H9 (cell line): ENCODE data around the gene SDR42E1. TPM values are rescaled to one million over a fixed set of nuclear protein-coding genes. Genes with fewer than 3 reads are reported as not detected.

Experiments
- DNase-seq: peaks from one replicate; pipeline ENCODE4 v3.0.0-alpha.2; 2017
- H2AFZ ChIP-seq: one replicate; pipeline ENCODE4 v1.6.1; 2013; ENCODE audit warnings: mild to moderate bottlenecking, low read length, control low read depth, moderate library complexity
- H2AK5ac ChIP-seq: 2 replicates; pipeline ENCODE4 v1.6.1; 2013; ENCODE audit warnings: low read length, control low read depth, mixed read lengths; ENCODE audit not compliant: insufficient read length
- H2BK120ac ChIP-seq: one replicate; pipeline ENCODE4 v1.6.1; 2013; ENCODE audit warnings: low read depth, mild to moderate bottlenecking, low read length, control low read depth, inconsistent platforms; ENCODE audit not compliant: poor library complexity, severe bottlenecking
- H2BK12ac ChIP-seq: 2 replicates; pipeline ENCODE4 v1.6.1; 2013; ENCODE audit warnings: low read length, control low read depth, mixed read lengths, low read depth; ENCODE audit not compliant: insufficient read length
- H2BK15ac ChIP-seq: 2 replicates; pipeline ENCODE4 v1.6.1; 2013; ENCODE audit warnings: low read depth, low read length, control low read depth
- H2BK20ac ChIP-seq: one replicate; pipeline ENCODE4 v1.6.1; 2013; ENCODE audit warnings: low read depth, mild to moderate bottlenecking, low read length, control low read depth, inconsistent platforms; ENCODE audit not compliant: poor library complexity, severe bottlenecking
- H2BK5ac ChIP-seq: 2 replicates; pipeline ENCODE4 v1.6.1; 2013; ENCODE audit warnings: low read length, control low read depth, mixed read lengths; ENCODE audit not compliant: insufficient read length
- H3K14ac ChIP-seq: 2 replicates; pipeline ENCODE4 v1.6.1; 2013; ENCODE audit warnings: low read length, control low read depth; ENCODE audit not compliant: insufficient read depth
- H3K18ac ChIP-seq: 2 replicates; pipeline ENCODE4 v1.6.1; 2013; ENCODE audit warnings: low read depth, mild to moderate bottlenecking, mixed read lengths, low read length, control low read depth; ENCODE audit not compliant: insufficient read length
- H3K23ac ChIP-seq: 2 replicates; pipeline ENCODE4 v1.6.1; 2013; ENCODE audit warnings: low read length, control low read depth, mixed read lengths, low read depth; ENCODE audit not compliant: insufficient read length
- H3K23me2 ChIP-seq: 2 replicates; pipeline ENCODE4 v1.6.1; 2013; ENCODE audit warnings: low read depth, mild to moderate bottlenecking, mixed read lengths, low read length, control low read depth; ENCODE audit not compliant: insufficient read length, poor library complexity, severe bottlenecking
- H3K27ac ChIP-seq: 2 replicates; pipeline ENCODE4 v1.5.1; 2013; ENCODE audit warnings: low read length, control low read depth, mixed read lengths, low read depth; ENCODE audit not compliant: insufficient read length
- H3K27me3 ChIP-seq: 2 replicates; pipeline ENCODE4 v1.6.1; 2013; ENCODE audit warnings: low read length, control low read depth, inconsistent platforms; ENCODE audit not compliant: insufficient read depth
- H3K4ac ChIP-seq: 2 replicates; pipeline ENCODE4 v1.6.1; 2013; ENCODE audit warnings: low read depth, mild to moderate bottlenecking, control low read depth, inconsistent platforms, low read length, moderate library complexity
- H3K4me1 ChIP-seq: 2 replicates; pipeline ENCODE4 v1.6.1; 2013; ENCODE audit warnings: low read length, control low read depth, inconsistent platforms; ENCODE audit not compliant: insufficient read depth
- H3K4me2 ChIP-seq: 2 replicates; pipeline ENCODE4 v1.6.1; 2013; ENCODE audit warnings: low read length, control low read depth, mixed read lengths; ENCODE audit not compliant: insufficient read length, insufficient read depth
- H3K56ac ChIP-seq: 2 replicates; pipeline ENCODE4 v1.6.1; 2013; ENCODE audit warnings: low read depth, mild to moderate bottlenecking, mixed read lengths, low read length, control low read depth; ENCODE audit not compliant: insufficient read length
- H3K79me1 ChIP-seq: 2 replicates; pipeline ENCODE4 v1.6.1; 2013; ENCODE audit warnings: low read depth, mild to moderate bottlenecking, moderate library complexity, low read length, control low read depth, inconsistent platforms; ENCODE audit not compliant: insufficient read depth, poor library complexity, severe bottlenecking
- H3K79me2 ChIP-seq: 2 replicates; pipeline ENCODE4 v1.6.1; 2013; ENCODE audit warnings: low read length, control low read depth, inconsistent platforms; ENCODE audit not compliant: insufficient read depth
- H3K9ac ChIP-seq: 2 replicates; pipeline ENCODE4 v1.6.1; 2013; ENCODE audit warnings: low read length, control low read depth, mixed read lengths; ENCODE audit not compliant: insufficient read length; ENCODE audit errors: extremely low read depth
- H3K9me3 ChIP-seq: one replicate; pipeline ENCODE4 v1.6.1; 2013; ENCODE audit warnings: low read depth, low read length, inconsistent platforms; ENCODE audit not compliant: control insufficient read depth
- H3T11ph ChIP-seq: one replicate; pipeline ENCODE4 v1.6.1; 2013; ENCODE audit warnings: mild to moderate bottlenecking, low read length, control low read depth, inconsistent platforms
- H4K20me1 ChIP-seq: one replicate; pipeline ENCODE4 v1.6.1; 2013; ENCODE audit not compliant: control insufficient read depth, insufficient read length, insufficient read depth
- H4K5ac ChIP-seq: 2 replicates; pipeline ENCODE4 v1.6.1; 2013; ENCODE audit warnings: low read depth, mild to moderate bottlenecking, mixed read lengths, low read length, control low read depth; ENCODE audit not compliant: insufficient read length
- H4K8ac ChIP-seq: replicated peaks from 2 replicates; pipeline ENCODE4 v1.6.1; 2013; ENCODE audit warnings: low read length, control low read depth, mixed read lengths, low read depth; ENCODE audit not compliant: insufficient read length
- H4K91ac ChIP-seq: 2 replicates; pipeline ENCODE4 v1.6.1; 2013; ENCODE audit warnings: low read depth, mild to moderate bottlenecking, moderate library complexity, mixed read lengths, low read length, control low read depth; ENCODE audit not compliant: insufficient read length
- H3K27ac Mint-ChIP-seq, 3 experiments: 2 replicates in 2 of 3; 3 replicates in 1 of 3; pipeline ENCODE4 v1.8.0; 2020 to 2021; ENCODE audit warnings: mixed read lengths in 3 of 3, mild to moderate bottlenecking in 1 of 3, moderate library complexity in 1 of 3
- H3K27me3 Mint-ChIP-seq: 2 replicates; pipeline ENCODE4 v1.8.0; 2021; ENCODE audit warnings: low read depth, mild to moderate bottlenecking, moderate library complexity, mixed read lengths
- H3K36me3 Mint-ChIP-seq, 3 experiments: 2 replicates in 2 of 3; 3 replicates in 1 of 3; pipeline ENCODE4 v1.8.0; 2020 to 2021; ENCODE audit warnings: low read depth in 3 of 3, mixed read lengths in 3 of 3; ENCODE audit not compliant: insufficient read depth in 1 of 3
- H3K4me1 Mint-ChIP-seq, 2 experiments: 2 replicates each; pipeline ENCODE4 v1.8.0; 2020; ENCODE audit warnings: mixed read lengths in 2 of 2
- H3K4me3 Mint-ChIP-seq, 2 experiments: 2 replicates in 1 of 2; 3 replicates in 1 of 2; pipeline ENCODE4 v1.8.0; 2020 to 2021; ENCODE audit warnings: mild to moderate bottlenecking in 2 of 2, mixed read lengths in 2 of 2, moderate library complexity in 1 of 2
- H3K9me3 Mint-ChIP-seq, 2 experiments: 2 replicates in 1 of 2; 3 replicates in 1 of 2; pipeline ENCODE4 v1.8.0; 2020; ENCODE audit warnings: mild to moderate bottlenecking in 2 of 2, mixed read lengths in 2 of 2, moderate library complexity in 1 of 2
- CTCF ChIP-seq: fragments of 200-600 bp; sonication (generic); conservative IDR thresholded peaks from 3 replicates; pipeline ENCODE4 v1.8.0; 2021; ENCODE audit warnings: antibody characterized with exemption, mild to moderate bottlenecking
- WGBS: extraction: QIAGEN DNeasy Blood & Tissue Kit; methylation state at CpG from one replicate; pipeline ENCODE4 v1.1.7; 2013; ENCODE audit warnings: missing lambda C conversion rate, low lambda C conversion rate, mixed read lengths; ENCODE audit not compliant: insufficient read length; ENCODE audit errors: extremely low coverage; 5-methylcytosine and 5-hydroxymethylcytosine counted together
- total RNA-seq: library from RNA; stranded (reverse); gene quantifications from 2 replicates; pipeline ENCODE4 v1.2.1, GENCODE V29; 2021

The SDR42E1 gene
- total RNA-seq, 1 experiment from 2014 or later = not detected

DNA sequence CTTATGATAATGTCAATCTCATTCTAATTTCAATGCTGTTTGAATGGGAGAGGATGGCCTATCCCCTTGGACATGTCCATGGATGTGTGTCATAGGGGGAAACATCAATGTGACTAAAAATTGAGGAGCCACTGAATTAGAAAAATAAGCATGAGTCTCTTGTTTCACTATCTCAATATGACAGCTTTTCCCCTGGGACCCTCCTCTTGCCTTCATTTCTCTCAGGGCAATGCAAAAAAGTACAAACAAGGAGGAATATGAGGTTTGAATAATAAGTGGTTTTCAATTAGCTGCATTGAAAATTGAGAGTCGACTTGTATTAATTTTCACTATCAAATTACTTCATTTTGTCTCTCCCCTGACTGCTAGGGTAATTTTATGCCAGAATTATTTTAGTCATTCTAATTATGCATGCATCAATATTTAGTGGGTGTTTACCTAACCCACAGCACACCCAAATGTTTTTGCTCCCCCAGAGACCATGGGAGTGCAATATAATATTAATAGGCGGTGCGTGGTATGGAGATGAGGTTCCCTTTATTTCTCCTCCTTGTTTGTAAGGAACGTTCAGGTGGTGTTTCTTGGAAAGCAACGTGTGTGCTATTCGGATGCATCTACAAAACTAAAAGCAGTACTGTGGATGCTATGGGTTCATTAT lies 6.8 kb upstream of the SDR42E1 start:
- H2BK120ac ChIP-seq = no peak overlapping the region
- no peak overlapping the region for H2BK15ac ChIP-seq
- H3K18ac ChIP-seq = no peak overlapping the region
- no peak overlapping the region for H3K9ac ChIP-seq
- no peak overlapping the region for H2BK20ac ChIP-seq
- H3K27me3 ChIP-seq = no peaks in the 10 kb centered on the region
- no peak overlapping the region for H2BK12ac ChIP-seq
- H4K20me1 ChIP-seq = no peaks in the 10 kb centered on the region
- no peak overlapping the region for H4K8ac ChIP-seq
- H3K14ac ChIP-seq = no peak overlapping the region
- no peak for DNase-seq
- H3K27ac Mint-ChIP-seq = no peak overlapping the region
- no peak for TF ChIP-seq CTCF
- no peak overlapping the region for H4K5ac ChIP-seq
- H3K79me1 ChIP-seq = no peaks in the 10 kb centered on the region
- no peak overlapping the region for H4K91ac ChIP-seq
- H2AK5ac ChIP-seq = no peak overlapping the region
- H3K4me2 ChIP-seq = no peak overlapping the region
- no peaks in the 10 kb centered on the region for H3K36me3 Mint-ChIP-seq
- no peak overlapping the region for H3K56ac ChIP-seq
- H2BK5ac ChIP-seq = no peak overlapping the region
- peaks cover under 1% of the 10 kb centered on the region for H3K27me3 Mint-ChIP-seq
- H3K4me1 Mint-ChIP-seq = no peaks in the 10 kb centered on the region
- no peak overlapping the region for H3K4me3 Mint-ChIP-seq
- no peak overlapping the region for H3K23ac ChIP-seq
- no peaks in the 10 kb centered on the region for H3K79me2 ChIP-seq
- no CpG with 5 or more reads among the region's 6 CpGs for WGBS
- no peak overlapping the region for H2AFZ ChIP-seq
- H3K4me1 ChIP-seq = no peaks in the 10 kb centered on the region
- peaks cover 3 to 8% of the 10 kb centered on the region in 2 experiments; a peak in 4 of 5 replicates for H3K9me3 Mint-ChIP-seq
- H3K9me3 ChIP-seq = no peaks in the 10 kb centered on the region
- H3T11ph ChIP-seq = no peak overlapping the region
- H3K23me2 ChIP-seq = no peaks in the 10 kb centered on the region
- H3K4ac ChIP-seq = no peak overlapping the region
- no peak overlapping the region for H3K27ac ChIP-seq
